SU-DHL-6 (cell line): ENCODE results near the gene DMGDH.

Experiments
- H2AFZ ChIP-seq: fragments of 200-600 bp; sonication (generic); 2 replicates; pipeline ENCODE4 v1.6.1; 2014; ENCODE audit warnings: low read depth, mild to moderate bottlenecking, moderate library complexity, mixed read lengths, antibody characterized with exemption, low read length; ENCODE audit not compliant: severe bottlenecking
- H3F3A ChIP-seq: fragments of 200-600 bp; shearing (Covaris generic); 2 replicates; pipeline ENCODE4 v1.6.0; 2016; ENCODE audit warnings: antibody characterized with exemption, mild to moderate bottlenecking; ENCODE audit not compliant: insufficient read depth
- H3K27ac ChIP-seq: fragments of 200-600 bp; sonication (generic); 2 replicates; pipeline ENCODE4 v1.5.1; 2016; ENCODE audit warnings: low read depth, mild to moderate bottlenecking, low read length, moderate library complexity, mixed read lengths
- H3K27me3 ChIP-seq: fragments of 200-600 bp; sonication (generic), shearing (Covaris generic); 2 replicates; pipeline ENCODE4 v1.6.0; 2014; ENCODE audit warnings: mild to moderate bottlenecking, low read length
- H3K36me3 ChIP-seq: fragments of 200-600 bp; sonication (generic); 2 replicates; pipeline ENCODE4 v1.6.1; 2014; ENCODE audit warnings: mild to moderate bottlenecking, low read length, mixed read lengths
- H3K4me2 ChIP-seq: fragments of 300-600, 200-600 bp; shearing (Covaris generic), sonication (generic); 2 replicates; pipeline ENCODE4 v1.6.0; 2014; ENCODE audit warnings: low read length, low read depth, mild to moderate bottlenecking; ENCODE audit not compliant: poor library complexity, severe bottlenecking
- H3K4me3 ChIP-seq: fragments of 200-600 bp; sonication (generic); 2 replicates; pipeline ENCODE4 v1.5.1; 2014; ENCODE audit warnings: antibody characterized with exemption, low read length, mild to moderate bottlenecking, mixed read lengths; ENCODE audit not compliant: insufficient read depth, poor library complexity, severe bottlenecking
- H3K79me2 ChIP-seq: fragments of 200-600 bp; sonication (generic); 2 replicates; pipeline ENCODE4 v1.6.1; 2014; ENCODE audit warnings: mild to moderate bottlenecking, low read length, moderate library complexity; ENCODE audit not compliant: insufficient read depth
- H3K9ac ChIP-seq: fragments of 200-600 bp; sonication (generic); 2 replicates; pipeline ENCODE4 v1.7.0; 2014; ENCODE audit warnings: mild to moderate bottlenecking, low read length
- H3K9me2 ChIP-seq: fragments of 200-600 bp; sonication (generic); replicated peaks from 2 replicates; pipeline ENCODE4 v1.6.1; 2014; ENCODE audit warnings: low read length; ENCODE audit not compliant: insufficient read depth
- H3K9me3 ChIP-seq: fragments of 200-600 bp; sonication (generic); 2 replicates; pipeline ENCODE4 v1.6.1; 2014; ENCODE audit warnings: low read length, mixed read lengths; ENCODE audit not compliant: insufficient read depth
- H4K20me1 ChIP-seq: fragments of 200-600 bp; sonication (generic); 2 replicates; pipeline ENCODE4 v1.6.1; 2014; ENCODE audit warnings: low read depth, mild to moderate bottlenecking, antibody characterized with exemption, low read length, moderate library complexity, mixed read lengths
- EZH2phosphoT487 ChIP-seq: fragments of 200-600 bp; sonication (generic), shearing (Covaris generic); conservative IDR thresholded peaks from 2 replicates; pipeline ENCODE4 v1.6.1; 2018; ENCODE audit warnings: mild to moderate bottlenecking, antibody characterized with exemption, low read length, moderate library complexity, mixed read lengths
- TF ChIP-seq, protein P1 (sequence below): fragments of 200-600 bp; sonication (generic); IDR thresholded peaks from one replicate; pipeline ENCODE4 v1.5.1; 2017; ENCODE audit warnings: antibody characterized with exemption, mild to moderate bottlenecking, low read length, moderate library complexity; ENCODE audit not compliant: insufficient read depth, poor library complexity, severe bottlenecking

The DMGDH gene

GRCh38 chr5:79108086-79108485, 38.6 kb upstream of the DMGDH start:
- Histone ChIP-seq H3K79me2 (no peaks in the 10 kb centered on the region), H3K9me2 (no peaks in the 10 kb centered on the region), H3K4me2 (no peak overlapping the region), H3K27me3 (no peaks in the 10 kb centered on the region), H3K36me3 (no peaks in the 10 kb centered on the region), H3K9ac (no peak overlapping the region), H3K4me3 (no peak overlapping the region), H3K9me3 (no peaks in the 10 kb centered on the region), H4K20me1 (no peaks in the 10 kb centered on the region), H3K27ac (no peak overlapping the region), H2AFZ (no peak overlapping the region), H3F3A (no peaks in the 10 kb centered on the region)
- TF ChIP-seq, protein P1, sequence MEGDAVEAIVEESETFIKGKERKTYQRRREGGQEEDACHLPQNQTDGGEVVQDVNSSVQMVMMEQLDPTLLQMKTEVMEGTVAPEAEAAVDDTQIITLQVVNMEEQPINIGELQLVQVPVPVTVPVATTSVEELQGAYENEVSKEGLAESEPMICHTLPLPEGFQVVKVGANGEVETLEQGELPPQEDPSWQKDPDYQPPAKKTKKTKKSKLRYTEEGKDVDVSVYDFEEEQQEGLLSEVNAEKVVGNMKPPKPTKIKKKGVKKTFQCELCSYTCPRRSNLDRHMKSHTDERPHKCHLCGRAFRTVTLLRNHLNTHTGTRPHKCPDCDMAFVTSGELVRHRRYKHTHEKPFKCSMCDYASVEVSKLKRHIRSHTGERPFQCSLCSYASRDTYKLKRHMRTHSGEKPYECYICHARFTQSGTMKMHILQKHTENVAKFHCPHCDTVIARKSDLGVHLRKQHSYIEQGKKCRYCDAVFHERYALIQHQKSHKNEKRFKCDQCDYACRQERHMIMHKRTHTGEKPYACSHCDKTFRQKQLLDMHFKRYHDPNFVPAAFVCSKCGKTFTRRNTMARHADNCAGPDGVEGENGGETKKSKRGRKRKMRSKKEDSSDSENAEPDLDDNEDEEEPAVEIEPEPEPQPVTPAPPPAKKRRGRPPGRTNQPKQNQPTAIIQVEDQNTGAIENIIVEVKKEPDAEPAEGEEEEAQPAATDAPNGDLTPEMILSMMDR, result no peak
- no peak for TF ChIP-seq EZH2phosphoT487

GRCh38 chr5:79107020-79107796, 37.7 kb upstream of the DMGDH start:
- H4K20me1 ChIP-seq, result no peaks in the 10 kb centered on the region
- no peaks in the 10 kb centered on the region for H3K36me3 ChIP-seq
- no peaks in the 10 kb centered on the region for H3K79me2 ChIP-seq
- H3K9me2 ChIP-seq, result no peaks in the 10 kb centered on the region
- no peaks in the 10 kb centered on the region for H3K9me3 ChIP-seq
- no peak overlapping the region for H3K4me3 ChIP-seq
- H2AFZ ChIP-seq, result no peak overlapping the region
- TF ChIP-seq, protein P1, result no peak
- no peak for TF ChIP-seq EZH2phosphoT487
- H3K9ac ChIP-seq, result no peak overlapping the region
- H3K4me2 ChIP-seq, result no peak overlapping the region
- no peaks in the 10 kb centered on the region for H3K27me3 ChIP-seq
- H3K27ac ChIP-seq, result no peak overlapping the region
- H3F3A ChIP-seq, result no peaks in the 10 kb centered on the region

DNA sequence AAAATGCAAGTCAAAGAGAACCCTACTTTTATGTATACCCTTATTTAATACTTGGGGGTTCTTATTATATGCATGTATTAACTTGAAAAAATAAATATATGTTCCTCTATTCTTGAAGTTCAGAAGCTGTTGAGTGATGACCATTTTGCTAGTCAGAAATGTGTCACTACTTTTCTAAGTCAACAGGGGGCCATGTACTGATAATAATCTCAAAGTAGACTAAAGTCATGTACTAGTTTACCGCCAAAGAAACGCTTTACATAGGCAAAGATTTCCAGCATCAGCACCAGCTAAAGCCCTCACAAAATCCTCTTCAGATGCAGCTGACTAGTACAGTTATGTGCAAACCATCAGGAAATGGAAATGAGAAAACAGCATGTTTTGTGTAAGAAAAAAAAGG, 36.4 kb upstream of the DMGDH start:
- H3K79me2 ChIP-seq, result no peaks in the 10 kb centered on the region
- no peaks in the 10 kb centered on the region for H3K36me3 ChIP-seq
- no peak overlapping the region for H3K27ac ChIP-seq
- H3F3A ChIP-seq, result no peaks in the 10 kb centered on the region
- no peaks in the 10 kb centered on the region for H3K9me2 ChIP-seq
- no peaks in the 10 kb centered on the region for H3K27me3 ChIP-seq
- H3K4me3 ChIP-seq, result no peak overlapping the region
- H4K20me1 ChIP-seq, result no peaks in the 10 kb centered on the region
- H3K9ac ChIP-seq, result no peak overlapping the region
- H3K9me3 ChIP-seq, result no peaks in the 10 kb centered on the region
- H3K4me2 ChIP-seq, result no peak overlapping the region
- no peak overlapping the region for H2AFZ ChIP-seq
- TF ChIP-seq, protein P1, result no peak
- TF ChIP-seq EZH2phosphoT487, result no peak
